Heart right ventricle (tissue), 16 donors: ENCODE results near the gene HERC3. TPM values are rescaled to one million over a fixed set of nuclear protein-coding genes. Genes with fewer than 3 reads are reported as not detected.

Experiments
- ATAC-seq, 8 donors: fragments of 200-7000 bp; cut with Tn5 transposase; one replicate each; pipeline ENCODE4 v1.9.1; 2020; ENCODE audit warnings: mild to moderate bottlenecking in 8 of 8, moderate library complexity in 8 of 8, moderate number of reproducible peaks in 1 of 8
- DNase-seq, 2 donors: peaks; one replicate each; pipeline ENCODE4 v3.0.0-alpha.2; 2020
- H3K27ac ChIP-seq, 10 donors: fragments of 200-600 bp; sonication (generic) in 2 of 10; one replicate each; pipeline versions ENCODE4 v1.5.0 to v1.8.0; 2020 to 2022; ENCODE audit warnings: mild to moderate bottlenecking in 3 of 10
- H3K27me3 ChIP-seq, 7 donors: fragments of 200-600 bp; one replicate each; pipeline ENCODE4 v1.8.0; 2021 to 2022; ENCODE audit warnings: mild to moderate bottlenecking in 2 of 7
- H3K36me3 ChIP-seq, 9 donors: fragments of 200-600 bp; sonication (generic) in 1 of 9; one replicate each; pipeline versions ENCODE4 v1.5.0 to v1.8.0; 2020 to 2022; ENCODE audit warnings: mild to moderate bottlenecking in 2 of 9
- H3K4me1 ChIP-seq, 9 donors: fragments of 200-600 bp; sonication (generic) in 1 of 9; one replicate each; pipeline versions ENCODE4 v1.5.0 to v1.8.0; 2020 to 2022; ENCODE audit warnings: mild to moderate bottlenecking in 4 of 9
- H3K4me3 ChIP-seq, 10 donors: fragments of 200-600 bp; sonication (generic) in 2 of 10; one replicate each; pipeline versions ENCODE4 v1.5.0 to v1.8.0; 2020 to 2022; ENCODE audit warnings: mild to moderate bottlenecking in 7 of 10, moderate library complexity in 2 of 10
- H3K9me3 ChIP-seq, 11 donors: fragments of 200-600 bp in 10 of 11; sonication (generic) in 2 of 11; one replicate each; pipeline versions ENCODE4 v1.5.0 to v1.8.0; 2013 to 2022; ENCODE audit warnings: mild to moderate bottlenecking in 2 of 11, control low read depth in 1 of 11, moderate library complexity in 1 of 11
- CTCF ChIP-seq, 9 donors: fragments of 200-600 bp; sonication (generic) in 2 of 9; IDR thresholded peaks; one replicate each; pipeline versions ENCODE4 v1.5.0 to v1.8.0; 2021 to 2022; ENCODE audit warnings: antibody characterized with exemption in 9 of 9, mild to moderate bottlenecking in 5 of 9, moderate library complexity in 1 of 9
- WGBS, 2 donors: extraction: QIAGEN DNeasy Blood & Tissue Kit; methylation state at CpG; one replicate each; pipeline ENCODE4 v1.1.7; 2013; ENCODE audit warnings: inconsistent platforms in 1 of 2; 5-methylcytosine and 5-hydroxymethylcytosine counted together
- intact Hi-C, 10 donors: fragments of 100-400 bp; cut with DNase I; formaldehyde crosslinking; loops; one replicate each; pipeline versions ENCODE4 v1.11.1 to v1.14.2; 2022
- polyA plus RNA-seq, 2 donors: library from polyadenylated mRNA; stranded (reverse); fragments of 200-250 nt; gene quantifications; one replicate each; pipeline ENCODE4 v1.2.3, GENCODE V29; 2013
- total RNA-seq, 10 donors: library from RNA; stranded (reverse); fragmentation: NEBNext Ultra II Directional in 3 of 10; extraction: Animal tissue kit (Norgen Biotek cat#: 25700) in 3 of 10; gene quantifications; one replicate each; pipeline versions ENCODE4 v1.2.1 to v1.2.4, GENCODE V29; 2021 to 2023
- donor health status: Arrhythmogenic right ventricular cardiomyopathy.
- donor health status: ischemic (EF 13 %, LVEDD 7.1; RV severe dilation, severe dysfunction).
- donor health status: healthy with polysubstance abuse.
- donor health status: DM: no; HTN: yes; CAD: no.
- donor health status: DM: no; HTN: no; CAD: no.
- donor health status: ischemic (EF 25% LVEDD 6.9; RV normal size, moderate dysfunction).
- donor health status: ischemic (EF 25% LVEDD 5.7; RV mildly dilated, moderate dysfunction).
- donor health status: healthy.
- donor health status: DM: yes; HTN: yes; CAD: no.
- donor health status: Ischemic cardiomyopathy.
- donor health status: ischemic (EF 35%, LVEDD 5.7; RV mildly dilated, moderate dysfunction).
- donor health status: nonischemic (EF 11% LVEDD 7.7; RV severe dilation, severe dysfunction).
- donor health status: DM: yes; HTN: yes; CAD: no.
- donor health status: PGD.
- donor health status: ischemic (EF 29% LVEDD 5.4; RV normal size, mild dysfunction).
- donor health status: nonischemic (EF 23%, LVEDD 6.1; RV moderate dilation, normal function).

HERC3 gene
- total and polyA plus RNA-seq, 12 donors: 8.5 to 62.6 (median 46.5) TPM

DNA sequence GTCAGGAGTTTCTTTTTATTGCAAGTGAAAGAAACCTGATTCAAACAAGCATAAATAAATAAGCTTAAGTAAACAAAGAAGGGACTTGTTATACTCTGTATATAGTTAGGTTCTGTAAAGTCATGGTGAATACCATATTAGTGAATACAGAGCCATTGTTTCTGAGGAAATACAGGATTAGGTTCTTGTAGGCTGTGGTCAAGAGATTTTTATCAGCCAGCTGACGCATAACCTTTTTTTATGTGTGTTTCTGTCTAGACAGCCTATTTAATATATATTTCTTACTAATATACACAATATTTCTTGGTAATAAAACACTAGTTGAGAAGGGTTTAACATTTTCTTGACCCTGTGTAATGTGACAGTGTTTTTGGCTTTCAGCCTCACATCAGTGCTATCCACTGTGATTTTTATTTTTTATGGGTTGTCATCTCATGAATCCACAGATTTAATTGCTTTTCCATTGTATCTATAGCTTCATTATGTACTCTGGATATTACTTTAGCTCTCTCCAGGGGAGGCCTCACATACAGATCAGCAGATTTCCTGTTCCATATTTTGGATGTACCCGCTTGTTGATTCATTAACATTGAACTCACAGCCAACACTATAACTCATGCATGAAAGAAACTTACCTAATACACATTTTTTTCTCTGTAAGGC is 8.0 kb downstream of the HERC3 start:
- 84 to 89% methylated on average over 2 of the region's 2 CpGs for WGBS, 2 donors
- no peak for TF ChIP-seq CTCF (IDR thresholded peaks at IDR 0.05)
- intact Hi-C loops: no loop called here
- DNase-seq (no peak), ATAC-seq (no peak)
- Histone ChIP-seq H3K9me3 (no peaks in the 10 kb centered on the region), H3K4me1 (peaks cover 12 to 54% (median 43%) of the 10 kb centered on the region in 9 donors), H3K27ac (peak overlapping the region in 6 of 10 donors; percentile 39 to 70 (median 52)), H3K27me3 (no peaks in the 10 kb centered on the region), H3K36me3 (peaks cover 0 to 36% (median 0%) of the 10 kb centered on the region in 9 donors), H3K4me3 (no peak overlapping the region)

- Histone ChIP-seq H3K36me3 (peaks cover 0 to 40% (median 17%) of the 10 kb centered on the region in 9 donors), H3K27ac (no peak overlapping the region), H3K4me3 (no peak overlapping the region), H3K27me3 (no peaks in the 10 kb centered on the region), H3K4me1 (peaks cover under 1 to 45% (median 30%) of the 10 kb centered on the region in 9 donors), H3K9me3 (no peaks in the 10 kb centered on the region)
- WGBS, 2 donors: 97 to 98% methylated on average over 1 of the region's 1 CpG
- TF ChIP-seq CTCF (IDR thresholded peaks at IDR 0.05): no peak
- no peak for DNase-seq
- no peak for ATAC-seq
- intact Hi-C loops: no loop called here
These were observed 12.8 kb downstream of the HERC3 start for GRCh38 chr4:88604978-88605678.

DNA sequence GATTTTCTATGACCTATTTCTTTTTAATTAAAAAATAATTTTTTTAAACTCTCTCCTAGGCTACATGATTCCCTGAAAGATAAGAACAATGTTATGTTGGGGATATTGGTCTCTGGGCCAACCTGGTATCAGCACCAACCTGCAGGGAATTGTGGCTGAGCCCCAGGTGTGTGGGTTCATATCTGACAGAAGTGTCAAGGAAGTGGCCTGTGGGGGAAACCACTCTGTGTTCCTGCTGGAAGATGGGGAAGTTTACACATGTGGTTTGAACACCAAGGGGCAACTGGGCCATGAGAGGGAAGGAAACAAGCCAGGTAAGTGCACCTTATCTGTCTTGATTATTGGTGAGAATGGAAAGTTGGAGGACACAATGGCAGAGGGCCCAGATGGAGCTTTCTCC is 13.5 kb downstream of the HERC3 start:
- no peak for TF ChIP-seq CTCF (IDR thresholded peaks at IDR 0.05)
- ATAC-seq: no peak
- peaks cover 0 to 39% (median 17%) of the 10 kb centered on the region in 9 donors for H3K36me3 ChIP-seq
- no peak overlapping the region for H3K4me3 ChIP-seq
- H3K4me1 ChIP-seq: peaks cover 5 to 45% (median 30%) of the 10 kb centered on the region in 9 donors
- H3K27me3 ChIP-seq: no peaks in the 10 kb centered on the region
- H3K27ac ChIP-seq: no peak overlapping the region
- H3K9me3 ChIP-seq: no peaks in the 10 kb centered on the region
- intact Hi-C loops: no loop called here
- DNase-seq: no peak

GRCh38 chr4:88606832-88607231 is 14.6 kb downstream of the HERC3 start:
- 96 to 97% methylated on average over 1 of the region's 1 CpG for WGBS, 2 donors
- H3K4me1 ChIP-seq: peaks cover 9 to 47% (median 34%) of the 10 kb centered on the region in 9 donors
- no peak for ATAC-seq

More at GRCh38 chr4:88606832-88607231, 14.6 kb downstream of the HERC3 start:
- Histone ChIP-seq H3K27me3 (no peaks in the 10 kb centered on the region), H3K27ac (no peak overlapping the region), H3K9me3 (no peaks in the 10 kb centered on the region), H3K4me3 (no peak overlapping the region), H3K36me3 (peaks cover 0 to 39% (median 17%) of the 10 kb centered on the region in 9 donors)
- no peak for DNase-seq
- TF ChIP-seq CTCF (IDR thresholded peaks at IDR 0.05): no peak
- intact Hi-C loops: no loop called here
